BE2C (cell line): Measurements from ENCODE around the gene ELMO1.

Experiments used
- DNase-seq: peaks from one replicate; pipeline ENCODE4 v3.0.0-alpha.2; 2020
- H3K27me3 ChIP-seq: fragments of 250-450 bp; sonication (Bioruptor Pico); 2 replicates; pipeline ENCODE4 v1.5.1; 2020; ENCODE audit warnings: mild to moderate bottlenecking
- H3K36me3 ChIP-seq: fragments of 250-450 bp; sonication (Bioruptor Pico); 2 replicates; pipeline ENCODE4 v1.5.1; 2020; ENCODE audit warnings: mild to moderate bottlenecking
- H3K4me1 ChIP-seq: fragments of 250-450 bp; sonication (Bioruptor Pico); 2 replicates; pipeline ENCODE4 v1.5.1; 2020
- H3K4me3 ChIP-seq: 2 replicates; pipeline ENCODE4 v1.5.1; 2011; ENCODE audit warnings: low read depth, low read length
- H3K9me3 ChIP-seq: fragments of 250-450 bp; sonication (Bioruptor Pico); 2 replicates; pipeline ENCODE4 v1.5.1; 2020
- TF ChIP-seq, protein P1 (sequence below): IDR thresholded peaks from 2 replicates; pipeline ENCODE4 v1.5.1; 2012; ENCODE audit warnings: mild to moderate bottlenecking, low read depth, low read length

Gene ELMO1

DNA sequence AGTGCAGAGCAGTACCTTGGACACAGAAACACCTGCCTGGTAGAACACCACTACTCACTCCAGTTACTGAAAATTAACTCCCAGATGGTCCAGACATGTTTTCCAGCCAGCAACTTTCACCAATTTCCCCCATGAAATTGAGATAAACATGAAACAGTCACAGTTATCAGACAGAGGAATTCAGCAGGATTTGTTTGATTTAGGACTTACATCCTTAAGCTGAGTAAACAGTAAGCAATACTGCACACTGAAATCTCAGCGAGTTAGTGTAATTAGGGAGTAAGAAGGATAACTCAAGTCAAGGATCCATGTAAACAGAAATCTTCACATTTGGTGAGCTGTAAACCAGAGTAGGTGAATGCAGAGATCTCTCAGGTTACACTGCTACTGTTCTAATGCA is 353.5 kb downstream of the ELMO1 start:
- TF ChIP-seq, protein P1, sequence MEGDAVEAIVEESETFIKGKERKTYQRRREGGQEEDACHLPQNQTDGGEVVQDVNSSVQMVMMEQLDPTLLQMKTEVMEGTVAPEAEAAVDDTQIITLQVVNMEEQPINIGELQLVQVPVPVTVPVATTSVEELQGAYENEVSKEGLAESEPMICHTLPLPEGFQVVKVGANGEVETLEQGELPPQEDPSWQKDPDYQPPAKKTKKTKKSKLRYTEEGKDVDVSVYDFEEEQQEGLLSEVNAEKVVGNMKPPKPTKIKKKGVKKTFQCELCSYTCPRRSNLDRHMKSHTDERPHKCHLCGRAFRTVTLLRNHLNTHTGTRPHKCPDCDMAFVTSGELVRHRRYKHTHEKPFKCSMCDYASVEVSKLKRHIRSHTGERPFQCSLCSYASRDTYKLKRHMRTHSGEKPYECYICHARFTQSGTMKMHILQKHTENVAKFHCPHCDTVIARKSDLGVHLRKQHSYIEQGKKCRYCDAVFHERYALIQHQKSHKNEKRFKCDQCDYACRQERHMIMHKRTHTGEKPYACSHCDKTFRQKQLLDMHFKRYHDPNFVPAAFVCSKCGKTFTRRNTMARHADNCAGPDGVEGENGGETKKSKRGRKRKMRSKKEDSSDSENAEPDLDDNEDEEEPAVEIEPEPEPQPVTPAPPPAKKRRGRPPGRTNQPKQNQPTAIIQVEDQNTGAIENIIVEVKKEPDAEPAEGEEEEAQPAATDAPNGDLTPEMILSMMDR: no peak
- Histone ChIP-seq H3K9me3 (no peaks in the 10 kb centered on the region), H3K36me3 (no peaks in the 10 kb centered on the region), H3K4me3 (no peak overlapping the region), H3K4me1 (no peaks in the 10 kb centered on the region), H3K27me3 (no peaks in the 10 kb centered on the region)
- DNase-seq: no peak

DNA sequence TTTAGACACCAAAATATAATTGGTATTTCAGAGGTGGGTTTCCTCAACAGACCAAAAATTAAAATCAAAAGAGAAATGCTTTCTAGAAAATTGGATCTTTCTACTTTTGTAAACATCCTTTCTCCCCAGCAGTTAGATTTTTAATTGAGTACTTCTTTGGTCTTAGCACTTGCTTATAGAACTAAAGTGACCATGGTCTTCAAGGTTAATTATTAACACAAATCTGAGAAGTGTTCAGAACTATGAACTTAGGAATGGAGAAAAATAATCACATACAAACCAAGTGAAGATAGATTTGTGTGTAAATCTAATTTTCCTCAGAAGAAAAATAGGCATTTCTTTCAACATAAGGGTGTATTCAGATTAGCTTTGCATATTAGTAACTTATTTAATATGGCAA is 355.4 kb downstream of the ELMO1 start:
- Histone ChIP-seq H3K36me3 (no peaks in the 10 kb centered on the region), H3K4me1 (no peaks in the 10 kb centered on the region), H3K4me3 (no peak overlapping the region), H3K27me3 (no peaks in the 10 kb centered on the region), H3K9me3 (no peaks in the 10 kb centered on the region)
- TF ChIP-seq, protein P1: no peak
- no peak for DNase-seq

DNA sequence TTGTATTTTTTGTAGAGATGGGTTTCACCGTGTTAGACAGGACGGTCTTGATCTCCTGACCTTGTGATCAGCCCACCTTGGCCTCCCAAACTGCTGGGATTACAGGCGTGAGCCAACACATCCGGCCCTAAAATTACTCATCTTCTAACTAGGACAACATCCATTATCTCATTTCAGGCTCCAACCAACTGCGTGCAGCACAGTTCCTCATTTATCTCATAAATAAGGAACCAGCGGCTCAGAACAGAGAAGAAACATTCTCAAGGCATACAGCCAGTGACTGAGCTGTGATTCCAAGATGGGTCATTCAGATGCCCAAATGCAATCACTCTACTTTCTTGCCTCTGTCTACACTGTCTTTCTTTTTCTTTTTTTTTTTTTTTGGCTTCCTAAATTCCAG is 356.1 kb downstream of the ELMO1 start:
- H3K4me3 ChIP-seq: no peak overlapping the region
- TF ChIP-seq, protein P1: no peak
- H3K36me3 ChIP-seq: no peaks in the 10 kb centered on the region
- no peaks in the 10 kb centered on the region for H3K27me3 ChIP-seq
- no peaks in the 10 kb centered on the region for H3K9me3 ChIP-seq
- no peaks in the 10 kb centered on the region for H3K4me1 ChIP-seq
- no peak for DNase-seq

DNA sequence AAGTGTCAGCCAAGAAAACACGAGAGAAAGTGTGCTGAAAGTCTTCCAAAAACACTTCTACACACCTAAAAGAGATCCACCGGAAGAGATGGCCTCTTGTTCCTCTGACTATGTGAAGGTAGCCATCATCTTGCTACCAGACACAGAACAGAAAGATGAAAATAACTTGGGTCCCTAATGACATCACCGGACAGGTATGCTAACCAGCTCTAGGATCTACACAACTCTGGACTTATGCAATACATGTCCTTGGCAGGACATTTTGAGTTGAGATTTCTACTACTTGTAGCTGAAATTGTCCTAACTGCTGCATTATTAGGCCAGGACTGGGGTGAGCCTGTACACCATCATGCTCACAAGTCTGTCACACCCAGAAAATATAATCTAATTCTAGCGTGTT is 358.7 kb downstream of the ELMO1 start:
- DNase-seq: no peak
- TF ChIP-seq, protein P1: no peak
- H3K4me1 ChIP-seq: no peaks in the 10 kb centered on the region

DNA sequence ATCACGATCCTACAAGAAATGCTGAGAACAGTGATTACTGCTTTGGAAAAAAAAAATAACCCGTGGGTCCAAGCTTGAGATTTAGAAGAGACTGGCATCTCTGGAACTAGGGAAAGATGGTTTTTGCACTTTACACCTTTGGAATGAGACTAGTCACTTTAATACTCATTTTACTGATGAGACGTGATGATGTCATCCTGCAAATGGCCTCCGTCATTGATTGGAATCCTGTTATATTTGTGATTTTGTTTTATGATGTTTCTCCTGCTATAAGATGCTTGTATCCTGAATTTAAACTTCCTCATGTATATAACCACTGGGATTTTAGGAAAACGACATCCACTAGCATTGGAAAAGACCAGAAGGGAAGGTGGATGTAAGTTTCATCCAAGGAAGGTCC is 363.1 kb downstream of the ELMO1 start:
- DNase-seq: no peak
- TF ChIP-seq, protein P1: no peak
- Histone ChIP-seq H3K9me3 (no peaks in the 10 kb centered on the region), H3K36me3 (no peaks in the 10 kb centered on the region), H3K4me3 (no peak overlapping the region), H3K27me3 (no peaks in the 10 kb centered on the region), H3K4me1 (no peaks in the 10 kb centered on the region)

More for the DNA sequence above, 358.7 kb downstream of the ELMO1 start:
- Histone ChIP-seq H3K9me3 (no peaks in the 10 kb centered on the region), H3K4me3 (no peak overlapping the region), H3K36me3 (no peaks in the 10 kb centered on the region), H3K27me3 (no peaks in the 10 kb centered on the region)

DNA sequence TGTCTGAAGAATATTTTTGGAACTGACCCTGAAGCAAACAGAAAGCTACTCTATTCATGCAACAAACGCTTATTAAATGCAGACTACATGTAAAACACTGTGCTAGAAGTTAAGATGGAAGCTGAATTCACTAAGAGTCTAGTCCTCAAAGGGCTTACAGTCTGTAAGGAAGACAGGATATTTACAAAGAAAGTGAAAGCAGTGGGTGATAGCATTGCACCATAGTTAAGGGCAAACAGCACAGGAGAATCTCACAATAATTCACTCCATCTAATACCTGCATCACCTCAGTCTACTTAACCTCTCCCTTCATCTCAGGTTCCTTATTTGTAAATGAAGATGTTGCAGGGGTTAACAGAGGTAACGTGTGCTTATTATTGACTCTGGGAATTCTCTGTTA is 364.4 kb downstream of the ELMO1 start:
- no peaks in the 10 kb centered on the region for H3K27me3 ChIP-seq
- no peaks in the 10 kb centered on the region for H3K9me3 ChIP-seq
- H3K36me3 ChIP-seq: no peaks in the 10 kb centered on the region
- TF ChIP-seq, protein P1: no peak
- no peak overlapping the region for H3K4me3 ChIP-seq
- H3K4me1 ChIP-seq: no peaks in the 10 kb centered on the region
- no peak for DNase-seq
